Activated CD4-positive, alpha-beta T cell treated with anti-CD3 and anti-CD28 coated beads for 1 hour (primary cell): Measurements from ENCODE around the gene MDH1B.
"Not testable (repeated sequence)": the region's sequence is repeated elsewhere in the genome, so short reads cannot be mapped to it uniquely, and the experiment has no call there.

Experiments
- DNase-seq: peaks from one replicate; pipeline ENCODE4 v3.0.0-alpha.2; 2020

The MDH1B gene

DNA sequence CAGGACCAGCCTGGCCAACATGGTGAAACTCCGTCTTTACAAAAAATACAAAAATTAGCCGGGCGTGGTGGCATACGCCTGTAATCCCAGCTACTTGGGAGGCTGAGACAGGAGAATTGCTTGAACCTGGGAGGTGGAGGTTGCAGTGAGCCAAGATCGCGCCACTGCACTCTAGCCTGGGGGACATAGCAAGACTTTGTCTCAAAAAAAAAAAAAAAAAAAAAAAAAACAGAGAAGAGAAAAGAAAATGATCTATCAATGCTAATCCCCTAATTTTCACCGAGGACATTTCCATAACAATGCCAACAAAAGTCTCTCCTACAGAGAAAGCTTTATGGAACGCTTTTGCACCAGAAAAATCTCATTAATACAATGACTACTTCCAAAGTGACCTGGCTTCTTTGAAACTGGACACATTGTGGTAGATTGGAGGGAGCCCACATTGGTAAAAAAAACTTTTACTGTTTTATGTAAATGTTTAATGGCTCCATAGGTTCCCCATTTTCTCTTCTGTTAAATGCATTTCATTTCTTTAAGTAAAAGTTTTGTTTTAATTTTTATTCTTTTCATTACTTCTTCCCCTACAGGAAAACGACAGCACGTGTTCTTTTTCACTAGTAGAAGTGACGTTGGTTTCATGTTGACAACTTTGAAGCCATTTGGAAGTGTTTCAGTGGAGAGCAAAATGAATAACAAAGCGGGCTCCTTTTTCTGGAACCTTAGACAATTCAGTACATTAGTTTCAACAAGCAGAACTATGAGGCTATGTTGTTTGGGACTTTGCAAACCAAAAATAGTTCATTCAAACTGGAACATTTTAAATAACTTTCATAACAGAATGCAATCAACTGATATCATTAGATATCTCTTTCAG is 1.2 kb upstream of the MDH1B start:
- DNase-seq: no peak

DNA sequence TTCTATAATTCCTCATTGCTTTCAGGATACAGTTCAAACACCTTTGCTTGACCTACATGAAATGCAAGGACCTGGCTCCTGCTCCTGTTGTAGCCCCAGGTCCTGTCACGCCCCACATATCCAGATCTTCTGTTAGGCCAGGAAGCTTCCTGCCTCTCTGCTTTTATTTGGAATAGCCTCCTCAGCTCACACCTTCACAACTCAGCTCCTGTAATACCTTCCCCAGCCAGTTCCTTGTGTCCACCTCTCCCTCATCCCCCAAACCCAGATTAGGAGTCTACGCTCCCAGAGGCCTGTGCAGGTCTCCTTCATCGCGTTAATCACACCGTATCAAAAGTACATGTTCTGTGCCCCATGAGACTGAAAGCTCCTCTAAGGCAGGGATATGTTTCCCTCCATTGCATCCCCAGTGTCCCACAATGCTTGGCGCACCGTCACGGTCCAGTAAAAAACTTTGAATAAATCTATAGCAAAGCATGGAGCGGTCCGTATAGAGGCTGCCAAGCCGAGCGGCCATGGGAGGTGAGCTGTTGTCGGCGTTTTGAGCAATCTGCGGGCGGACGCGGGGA is 371 bp downstream of the MDH1B start:
- no peak for DNase-seq

DNA sequence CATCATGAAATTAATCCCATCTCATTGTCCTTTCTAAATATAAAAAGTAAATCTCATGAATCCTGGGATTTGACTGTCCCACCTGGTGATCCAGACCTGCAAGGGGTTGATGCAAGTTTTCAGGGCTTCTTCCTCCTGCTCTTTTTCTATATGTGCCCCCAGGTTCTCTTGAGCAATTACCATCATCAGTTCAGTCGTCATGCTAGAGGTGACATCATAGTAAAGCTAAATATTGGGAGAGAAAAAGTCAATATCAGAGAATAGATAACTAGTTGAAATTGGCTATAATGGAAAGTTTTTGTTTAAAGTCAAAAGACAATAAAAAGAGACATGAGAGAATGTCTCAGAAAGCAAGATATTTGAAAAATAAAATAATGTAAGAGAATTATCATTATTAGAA is 8.3 kb downstream of the MDH1B start:
- DNase-seq: no peak

DNA sequence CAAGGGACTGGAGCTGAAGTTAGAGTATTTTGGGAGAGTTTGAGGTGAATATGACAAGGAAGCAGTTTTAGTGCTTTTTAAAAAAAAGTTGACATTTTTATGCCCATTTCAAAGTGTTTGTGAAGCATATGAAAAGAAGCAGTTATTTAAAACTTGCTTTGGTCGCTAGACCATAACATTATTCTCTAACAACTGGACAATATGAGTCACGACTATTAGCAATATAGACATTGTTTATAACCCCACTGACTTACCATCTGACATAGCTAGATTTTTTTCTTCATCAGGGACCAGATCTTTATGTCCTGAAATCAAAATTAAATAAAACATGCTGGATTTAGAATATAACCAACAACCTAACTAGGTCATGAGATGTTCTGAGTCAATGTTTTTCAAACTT is 24.3 kb downstream of the MDH1B start:
- DNase-seq: no peak

DNA sequence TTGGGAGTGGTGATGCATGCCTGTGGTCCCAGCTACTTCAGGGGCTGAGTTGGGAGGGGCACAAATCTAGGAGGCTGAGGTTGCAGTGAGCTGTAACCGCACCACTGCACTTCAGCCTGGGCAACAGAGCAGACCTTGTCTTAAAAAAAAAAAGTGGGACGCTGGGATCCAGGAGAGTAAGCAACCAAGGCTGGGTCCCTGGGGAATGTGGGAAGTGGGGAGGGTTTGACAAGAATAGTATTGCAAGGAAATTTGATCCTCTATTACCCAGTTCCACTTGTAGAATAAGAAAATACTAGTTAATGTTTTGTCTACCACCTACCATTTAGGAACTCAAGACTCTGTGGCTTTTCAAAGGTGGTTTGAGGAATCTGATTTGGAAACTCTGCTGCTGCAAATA is 25.9 kb downstream of the MDH1B start:
- no peak for DNase-seq

DNA sequence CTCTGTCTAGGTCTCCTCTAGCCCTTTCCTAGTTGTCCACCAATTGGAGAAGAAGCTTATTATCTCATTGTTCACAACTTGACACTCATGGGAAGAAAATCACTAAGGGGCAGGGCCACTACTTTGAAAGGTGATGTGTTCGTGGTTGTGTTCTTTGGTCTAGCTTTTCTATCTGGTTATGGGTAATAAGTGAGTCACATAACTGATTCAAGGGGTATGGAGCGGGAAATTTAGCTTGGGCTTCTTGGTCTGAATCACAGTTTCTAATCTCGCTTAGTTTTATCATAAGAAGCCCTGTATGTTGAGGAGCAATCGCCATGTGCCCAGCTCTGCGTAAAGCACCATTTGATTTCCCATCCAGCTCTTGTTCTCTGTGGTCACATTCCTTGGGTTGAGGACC is 28.2 kb downstream of the MDH1B start:
- DNase-seq: no peak

DNA sequence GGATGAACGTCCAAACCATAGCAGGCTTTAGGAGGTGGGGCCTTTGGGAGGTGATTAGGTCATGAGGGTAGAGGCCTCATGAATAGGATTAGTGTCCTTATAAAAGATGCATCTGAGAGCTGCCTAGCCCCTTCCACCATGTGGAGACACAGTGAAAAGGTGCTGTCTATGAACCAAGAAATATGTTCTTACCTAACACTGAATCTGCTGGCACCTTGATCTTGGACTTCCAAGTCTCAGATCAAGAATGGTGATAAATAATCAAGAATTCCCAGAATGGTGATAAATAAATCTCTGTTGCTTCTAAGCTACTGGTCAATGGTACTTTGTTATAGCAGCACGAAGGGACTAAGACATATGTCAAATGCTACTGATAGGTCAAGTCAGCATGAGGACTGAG is 31.8 kb downstream of the MDH1B start:
- no peak for DNase-seq

DNA sequence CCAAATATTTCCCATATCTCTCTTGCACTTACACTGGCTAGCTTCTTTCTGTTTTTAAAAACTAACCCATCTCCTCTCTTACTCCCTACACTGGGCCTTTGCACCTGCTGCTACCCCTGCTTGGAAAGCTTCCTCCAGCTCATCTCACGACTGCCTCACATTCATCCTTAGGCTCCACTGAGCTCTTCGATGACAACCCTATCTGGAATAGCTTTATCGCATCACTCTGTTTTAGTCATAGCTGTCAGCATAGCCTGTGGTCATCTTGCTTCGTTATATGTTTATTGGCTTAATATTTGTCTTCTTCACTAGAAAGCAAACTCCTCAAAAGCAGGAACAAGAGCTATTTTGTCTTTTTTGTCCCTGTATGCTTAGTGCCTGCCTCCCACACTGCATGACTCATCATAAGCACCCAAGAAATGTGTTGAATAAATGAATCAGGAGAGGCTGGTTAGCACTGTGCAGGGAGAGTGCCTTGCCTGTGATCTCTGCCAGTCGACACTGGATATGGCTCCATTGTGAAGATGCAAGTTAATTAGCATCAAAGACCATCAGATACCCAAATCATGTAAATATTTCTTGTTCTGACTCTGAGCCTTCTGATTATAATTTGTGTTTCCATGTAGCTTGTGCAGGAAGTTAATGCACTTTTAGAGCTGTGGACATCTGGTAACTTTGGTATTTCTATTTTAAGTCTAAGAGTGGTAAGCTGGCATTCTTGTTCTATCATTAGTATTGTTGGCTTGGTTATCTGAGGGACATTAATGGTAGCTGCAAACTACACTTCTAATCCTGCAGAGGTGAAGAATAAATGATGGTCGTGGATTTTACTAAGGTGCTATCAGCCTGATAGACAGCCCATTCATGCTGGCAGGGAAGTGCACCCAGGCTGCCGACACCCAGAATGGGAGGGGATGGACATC is 36.6 kb downstream of the MDH1B start:
- no peak for DNase-seq

DNA sequence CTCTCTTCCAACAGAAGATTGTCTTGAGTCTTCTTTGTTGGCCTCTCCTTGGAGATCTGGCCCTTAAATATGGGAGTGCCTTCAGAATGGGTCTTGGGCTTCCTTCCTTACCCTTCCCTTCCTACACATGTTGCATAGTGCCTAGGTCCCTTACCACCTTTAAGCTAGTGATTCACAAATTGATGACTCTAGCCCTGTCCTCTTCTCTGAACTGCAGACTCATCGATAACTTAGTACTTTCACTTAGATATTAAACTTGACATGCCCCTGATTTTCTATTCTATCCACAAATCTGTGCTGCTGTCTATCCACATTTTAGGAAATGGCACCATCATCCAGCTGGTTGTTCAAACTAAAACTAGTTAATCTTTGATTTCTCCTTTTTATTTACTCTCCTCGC is 37.8 kb downstream of the MDH1B start:
- DNase-seq: no peak

DNA sequence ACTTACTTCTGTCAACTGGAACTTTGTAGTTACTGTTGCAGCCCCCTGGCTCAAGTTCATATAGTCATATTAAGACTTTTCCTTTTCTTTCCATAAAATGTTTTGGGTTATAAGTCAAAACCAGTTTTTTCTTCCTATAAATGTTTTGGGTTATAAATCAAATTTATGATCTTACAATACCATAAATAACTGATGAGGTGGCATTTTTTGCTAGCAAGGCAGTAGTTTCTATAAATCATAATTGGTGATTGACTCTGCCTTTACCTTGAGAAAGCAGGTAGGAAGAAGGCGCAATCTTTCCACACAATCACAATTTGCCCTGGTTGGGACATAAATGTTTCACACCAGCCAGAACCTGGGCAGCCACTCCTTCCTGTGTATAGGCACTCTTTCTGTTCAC is 41.8 kb downstream of the MDH1B start:
- no peak for DNase-seq

DNA sequence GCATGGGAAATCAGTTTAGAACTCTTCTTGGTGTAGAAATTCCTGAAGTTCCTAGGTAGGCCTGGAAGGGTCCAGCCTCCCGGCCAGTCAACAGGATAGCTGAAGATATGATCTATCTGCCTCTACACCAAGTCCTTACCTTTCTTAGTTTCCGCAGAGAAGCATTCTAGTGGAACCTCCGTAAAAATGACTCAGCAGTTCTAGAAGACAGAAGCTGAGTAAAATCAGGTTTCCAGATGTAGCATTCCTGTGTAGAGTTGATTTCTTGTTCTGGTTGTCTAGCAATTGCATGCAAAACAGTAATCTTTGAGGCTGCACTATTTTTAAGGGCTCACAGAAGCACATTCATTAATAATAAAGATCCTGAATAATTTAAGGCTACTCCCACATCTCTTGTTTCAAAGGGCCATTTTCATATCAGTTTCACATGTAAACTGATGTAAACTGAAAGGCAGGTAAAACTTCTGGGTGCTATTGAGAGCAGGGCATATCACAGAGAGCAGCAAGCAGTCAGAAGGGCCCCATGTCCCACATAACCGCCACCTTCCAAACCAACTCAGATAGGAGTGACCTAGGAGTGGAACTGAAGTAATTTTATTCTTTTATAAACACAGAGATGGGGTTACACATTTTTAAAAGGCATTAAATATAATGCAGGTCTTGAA is 43.7 kb downstream of the MDH1B start:
- DNase-seq: no peak

DNA sequence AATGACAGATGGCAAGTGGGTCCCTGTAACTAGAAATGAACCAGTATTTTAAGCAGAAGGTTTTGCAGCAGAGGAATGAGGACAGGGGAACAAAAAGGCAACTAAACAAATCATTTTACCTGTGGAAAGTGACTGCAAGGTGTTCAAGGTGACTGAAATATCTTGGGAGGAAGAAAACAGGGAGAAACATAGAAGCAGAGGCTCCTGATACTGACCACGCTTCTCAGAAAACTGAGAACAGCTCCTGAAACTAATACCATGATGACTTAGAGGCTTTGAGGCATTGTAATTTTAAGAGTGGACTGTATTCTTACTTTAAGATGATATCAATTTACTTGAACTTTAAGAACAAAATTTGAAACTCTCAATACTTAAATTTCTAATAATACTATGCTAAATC is 46.8 kb downstream of the MDH1B start, which contains the start of gene DYTN:
DYTN (minus strand) TSS at position 101 of the 400 bp plus-strand sequence. CDS start 117 bp downstream, outside the sequence.
- no peak for DNase-seq

DNA sequence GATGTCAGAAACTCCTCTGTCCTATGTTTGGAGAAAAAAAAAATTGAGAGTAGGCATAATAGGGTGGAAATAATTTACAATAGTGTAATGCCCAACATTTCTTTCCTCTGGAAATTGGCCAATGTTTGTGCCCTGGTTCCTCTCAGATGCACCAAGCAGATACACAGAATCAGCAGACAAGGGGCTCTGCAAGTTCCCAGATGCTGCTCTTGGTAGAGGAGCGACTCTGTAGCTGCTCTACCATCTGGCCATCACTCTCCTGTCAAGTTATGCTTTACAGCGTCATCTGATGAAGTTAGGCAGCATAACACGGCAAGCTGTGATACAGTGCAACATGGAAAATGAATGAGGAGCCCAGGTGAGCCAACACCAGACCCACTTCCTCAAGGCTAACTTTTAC is 48.5 kb downstream of the MDH1B start:
- no peak for DNase-seq

DNA sequence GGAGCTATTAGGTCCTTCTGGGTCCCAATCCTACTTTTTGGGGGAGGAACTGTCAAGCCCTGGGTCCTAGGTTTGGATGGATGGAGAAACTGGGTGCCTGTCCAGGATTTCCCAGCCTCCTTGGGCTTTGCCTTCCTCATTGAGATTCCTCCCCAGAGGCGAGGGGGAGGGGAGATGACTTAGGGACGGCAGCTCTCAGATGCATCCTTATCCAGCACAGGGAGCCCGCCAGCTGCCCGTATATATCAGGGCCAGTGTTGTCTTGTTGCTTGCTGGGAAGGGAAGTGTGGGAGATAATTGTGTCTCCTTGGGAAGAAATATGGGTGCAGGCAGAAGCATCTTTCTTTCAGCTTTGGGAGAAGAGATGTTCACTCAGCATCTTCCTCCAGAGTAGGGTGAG is 49.9 kb downstream of the MDH1B start:
- DNase-seq: not testable (repeated sequence)

DNA sequence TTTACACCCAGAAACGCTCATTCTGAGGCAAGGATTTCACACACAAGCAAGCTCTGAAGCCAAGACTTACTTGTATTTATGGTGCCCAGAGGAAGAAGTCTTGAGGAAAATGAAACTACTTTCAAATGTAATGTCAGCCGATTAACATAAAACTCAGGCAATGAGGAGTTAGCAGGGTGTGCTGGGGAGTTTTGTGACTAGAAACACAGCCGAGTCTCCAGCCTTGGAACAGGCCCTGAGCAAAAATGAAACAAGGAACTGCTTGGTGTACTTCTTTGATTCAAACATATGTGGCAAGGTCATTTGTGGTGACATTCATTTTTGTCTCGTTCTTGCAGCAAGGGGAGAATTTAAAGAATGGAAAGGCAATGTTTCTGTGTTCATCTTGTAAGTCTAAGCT is 51.4 kb downstream of the MDH1B start:
- no peak for DNase-seq

DNA sequence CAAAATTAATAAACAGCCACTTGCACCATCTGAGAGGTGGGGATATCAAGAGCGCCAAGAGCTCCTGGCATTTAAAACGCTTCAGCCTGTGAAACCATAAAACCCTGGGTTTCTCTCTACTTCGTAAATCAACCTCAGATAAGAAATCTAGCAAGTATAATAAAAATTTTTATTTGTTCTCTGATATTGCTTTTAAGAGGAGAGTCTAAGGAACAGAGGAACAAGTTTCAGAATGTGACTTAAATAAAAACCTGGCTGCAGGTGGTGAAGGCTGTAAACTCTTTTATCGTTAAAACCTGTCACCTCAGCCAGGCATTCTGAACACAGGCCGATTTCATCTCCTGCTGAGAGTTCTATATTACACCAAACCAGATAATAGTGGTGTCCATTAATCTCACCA is 56.8 kb downstream of the MDH1B start:
- DNase-seq: no peak

DNA sequence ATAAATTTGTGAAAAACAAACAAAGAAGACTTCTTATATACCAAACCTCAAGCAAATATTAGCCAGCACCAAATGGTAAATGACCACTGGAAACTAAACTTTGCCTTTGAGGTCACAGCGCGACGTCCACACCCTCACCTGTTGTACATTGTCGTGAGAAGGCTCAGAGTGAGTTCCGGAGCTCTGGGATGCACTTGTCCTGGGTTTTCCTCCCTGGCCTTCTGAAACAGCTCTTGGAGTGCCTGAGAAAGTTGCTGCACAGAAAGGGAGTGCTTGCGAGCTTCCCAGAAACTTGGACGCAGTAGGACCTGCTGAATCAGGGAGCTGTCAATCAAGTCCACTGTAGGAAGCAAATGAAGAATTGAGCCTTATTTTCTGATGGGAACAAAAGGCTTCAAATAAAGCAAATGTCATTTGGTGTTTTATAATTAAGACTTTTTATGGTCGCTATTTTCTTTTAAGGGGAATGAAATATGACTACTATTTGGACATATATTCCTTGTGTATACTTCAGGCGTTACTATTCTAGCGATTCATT is 57.9 kb downstream of the MDH1B start:
- DNase-seq: no peak

DNA sequence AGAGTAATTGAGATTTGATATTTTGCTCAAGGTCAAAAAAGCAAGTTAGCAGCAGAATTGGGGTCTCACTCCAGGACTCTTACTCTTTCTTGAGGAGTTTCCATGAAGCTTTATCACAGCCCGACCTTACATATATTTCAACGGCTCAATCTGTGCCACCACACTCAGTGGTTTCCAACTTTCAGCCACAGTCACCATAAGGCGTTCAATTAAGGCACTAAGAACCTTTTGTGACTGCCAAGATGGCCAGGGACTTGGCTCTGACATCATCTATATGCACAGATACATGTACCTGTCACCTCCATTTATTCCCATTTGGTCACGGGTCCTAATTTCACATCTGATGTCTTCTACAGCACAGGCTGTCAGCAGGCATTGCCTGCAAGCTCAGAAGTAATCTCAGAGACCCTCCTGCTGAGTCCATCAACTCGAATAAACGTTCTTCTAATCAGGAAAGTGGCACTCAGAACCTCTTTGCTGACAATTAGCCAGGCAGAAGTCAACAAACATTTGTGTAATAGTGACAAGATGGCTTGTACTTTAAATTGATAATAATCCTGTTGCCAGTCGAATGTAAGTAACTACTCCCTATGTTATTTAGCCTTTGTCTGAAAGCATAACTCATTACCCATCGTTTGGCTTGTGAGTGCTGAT is 63.0 kb downstream of the MDH1B start:
- DNase-seq: no peak

DNA sequence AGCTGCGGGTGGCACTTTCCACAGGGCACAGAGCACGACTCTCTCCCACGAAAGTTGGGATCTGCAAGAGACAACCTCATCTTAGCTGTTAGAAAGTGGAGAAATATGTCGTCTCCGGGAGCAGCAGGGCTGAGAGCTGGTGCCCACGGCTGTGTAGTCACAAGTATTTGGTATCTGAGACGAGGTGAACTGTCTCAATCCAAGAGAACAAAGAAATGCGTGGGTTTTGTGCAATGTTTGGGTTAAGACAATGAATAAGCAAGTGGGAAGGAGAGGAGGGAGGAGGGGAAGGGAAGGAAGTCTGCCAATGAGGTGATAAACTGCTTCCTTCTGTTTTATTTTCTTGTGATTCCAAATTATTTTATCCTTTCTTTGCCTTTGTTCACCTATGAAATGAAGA is 65.0 kb downstream of the MDH1B start:
- no peak for DNase-seq

DNA sequence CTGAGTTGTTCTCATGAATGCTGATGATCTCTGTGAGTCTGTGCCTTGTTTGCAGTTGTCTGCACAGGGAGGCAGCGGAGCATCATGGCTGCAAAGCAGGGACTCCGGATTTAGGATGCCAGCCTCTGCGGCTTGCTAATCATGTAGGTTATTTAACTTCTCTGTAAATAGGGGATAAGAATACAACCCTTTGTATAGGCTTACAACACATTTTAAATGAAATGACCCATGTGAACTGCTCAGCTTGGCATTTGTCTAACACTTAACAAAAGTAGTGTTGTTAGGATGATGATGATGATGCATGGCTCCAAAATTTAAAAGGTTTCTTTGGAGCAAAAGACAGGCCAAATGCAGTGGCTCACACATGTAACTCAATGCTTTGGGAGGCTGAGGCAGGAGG is 66.3 kb downstream of the MDH1B start:
- no peak for DNase-seq

DNA sequence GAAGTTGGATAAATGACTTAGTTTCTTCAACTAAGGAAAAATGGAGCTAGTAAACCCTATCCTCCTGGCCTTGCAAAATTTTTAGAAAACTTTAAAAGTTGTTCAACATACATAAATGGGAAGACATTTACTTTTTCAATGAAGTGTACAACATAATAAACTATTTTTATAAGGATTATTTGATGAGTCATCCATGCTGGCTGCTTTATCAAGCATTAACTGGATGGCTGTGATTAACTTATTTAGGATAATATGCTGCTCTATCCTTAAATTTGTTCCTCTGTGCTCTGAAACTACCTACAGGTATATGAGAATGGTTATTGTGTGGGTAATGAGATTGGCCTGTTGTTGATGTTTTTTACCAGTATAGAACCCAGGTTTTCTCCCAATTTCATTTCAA is 68.2 kb downstream of the MDH1B start:
- no peak for DNase-seq
